B cell (primary cell): Measurements from ENCODE around the gene NLGN1. TPM values are rescaled to one million over a fixed set of nuclear protein-coding genes. Genes with fewer than 3 reads are reported as not detected.

Source experiments
- ATAC-seq: fragments of 200-7000 bp; cut with Tn5 transposase; one replicate; pipeline ENCODE4 v1.10.0; 2021; ENCODE audit warnings: low read depth, mild to moderate bottlenecking, moderate number of reproducible peaks, moderate library complexity
- CTCF ChIA-PET: fragments of 350-600 bp; sonication (Branson Sonifier 250); formaldehyde crosslinking; loops from one replicate; lab custom pipeline; 2021; ENCODE audit warnings: antibody characterized with exemption, inconsistent platforms; lab: Charles Lee
- POLR2A ChIA-PET: fragments of 350-600 bp; sonication (Branson Sonifier 250); formaldehyde crosslinking; loops from one replicate; lab custom pipeline; 2021; ENCODE audit warnings: antibody characterized with exemption; lab: Charles Lee
- DNase-seq: peaks from one replicate; pipeline ENCODE4 v3.0.0; 2013
- H2AFZ ChIP-seq: 2 replicates; pipeline ENCODE4 v1.6.1; 2012; ENCODE audit warnings: mild to moderate bottlenecking, low read depth, low read length; ENCODE audit not compliant: insufficient read depth, poor library complexity, severe bottlenecking
- H3K27ac ChIP-seq, 2 donors: 1 replicate in 1 of 2; 2 replicates in 1 of 2; pipeline ENCODE4 v1.5.1; 2012 to 2013; ENCODE audit warnings: low read length in 2 of 2, mild to moderate bottlenecking in 2 of 2, moderate library complexity in 1 of 2
- H3K27me3 ChIP-seq, 4 experiments: fragments of 200-600 bp in 1 of 4; sonication (generic) in 1 of 4; replicated peaks in 1 of 4; 1 replicate in 2 of 4; 2 replicates in 2 of 4; pipeline versions ENCODE4 v1.6.1 to v1.7.0; 2013 to 2016; ENCODE audit warnings: low read length in 3 of 4, mild to moderate bottlenecking in 2 of 4, mixed read lengths in 1 of 4, moderate library complexity in 1 of 4; ENCODE audit not compliant: insufficient read depth in 4 of 4, control insufficient read depth in 3 of 4; ENCODE audit errors: control extremely low read depth in 1 of 4
- H3K36me3 ChIP-seq, 2 experiments: replicated peaks in 1 of 2; 1 replicate in 1 of 2; 2 replicates in 1 of 2; pipeline versions ENCODE4 v1.6.1 to v1.7.1; 2013; ENCODE audit warnings: low read length in 1 of 2; ENCODE audit not compliant: insufficient read depth in 2 of 2, control insufficient read depth in 1 of 2; ENCODE audit errors: control extremely low read depth in 1 of 2, extremely low read depth in 1 of 2
- H3K4me1 ChIP-seq, 2 donors: fragments of 200-600 bp in 1 of 2; sonication (generic) in 1 of 2; 1 replicate in 1 of 2; 2 replicates in 1 of 2; pipeline versions ENCODE4 v1.5.1 to v1.6.1; 2013 to 2017; ENCODE audit warnings: low read length in 2 of 2; ENCODE audit not compliant: control insufficient read depth in 2 of 2, insufficient read depth in 2 of 2
- H3K4me2 ChIP-seq: replicated peaks from 2 replicates; pipeline ENCODE3; 2012; ENCODE audit warnings: mild to moderate bottlenecking, low read depth, low read length; ENCODE audit not compliant: poor library complexity, severe bottlenecking
- H3K4me3 ChIP-seq, 5 experiments: fragments of 200-600 bp in 1 of 5; sonication (generic) in 1 of 5; 1 replicate in 3 of 5; 2 replicates in 2 of 5; pipeline versions ENCODE4 v1.5.1 to v1.7.0; 2011 to 2016; ENCODE audit warnings: low read length in 4 of 5, mild to moderate bottlenecking in 4 of 5, low read depth in 2 of 5, control low read depth in 1 of 5, moderate library complexity in 1 of 5; ENCODE audit not compliant: insufficient read depth in 1 of 5; ENCODE audit errors: control extremely low read depth in 1 of 5, extremely low read depth in 1 of 5
- H3K79me2 ChIP-seq: fragments of 200-600 bp; sonication (generic); one replicate; pipeline ENCODE4 v1.6.0; 2016; ENCODE audit warnings: low read length; ENCODE audit not compliant: control insufficient read depth, insufficient read depth
- H3K9ac ChIP-seq: fragments of 200-600 bp; sonication (generic); 2 replicates; pipeline ENCODE4 v1.6.1; 2017; ENCODE audit warnings: mild to moderate bottlenecking, low read length, moderate library complexity
- H3K9me3 ChIP-seq, 3 donors: one replicate each; pipeline versions ENCODE4 v1.6.1 to v1.7.1; 2013; ENCODE audit warnings: low read length in 2 of 3; ENCODE audit not compliant: control insufficient read depth in 2 of 3, insufficient read depth in 1 of 3; ENCODE audit errors: control extremely low read depth in 1 of 3
- H4K20me1 ChIP-seq: 2 replicates; pipeline ENCODE4 v1.6.0; 2012; ENCODE audit warnings: mild to moderate bottlenecking, low read length; ENCODE audit not compliant: insufficient read depth, control insufficient read depth, poor library complexity, severe bottlenecking
- H3K27ac Mint-ChIP-seq: one replicate; pipeline ENCODE4 v1.8.0; 2021; ENCODE audit warnings: mixed read lengths
- H3K27me3 Mint-ChIP-seq: one replicate; pipeline ENCODE4 v1.8.0; 2021; ENCODE audit warnings: mixed read lengths
- H3K4me1 Mint-ChIP-seq: one replicate; pipeline ENCODE4 v1.8.0; 2021; ENCODE audit warnings: mixed read lengths
- H3K4me3 Mint-ChIP-seq: one replicate; pipeline ENCODE4 v1.8.0; 2021; ENCODE audit warnings: mixed read lengths
- H3K9me3 Mint-ChIP-seq: one replicate; pipeline ENCODE4 v1.8.0; 2022; ENCODE audit warnings: mixed read lengths; ENCODE audit not compliant: insufficient read depth
- EZH2 ChIP-seq: IDR thresholded peaks from 2 replicates; pipeline ENCODE4 v1.6.1; 2012; ENCODE audit warnings: borderline replicate concordance, low read depth, mild to moderate bottlenecking, moderate library complexity, low read length; ENCODE audit not compliant: insufficient read depth, poor library complexity, severe bottlenecking
- WGBS: methylation state at CpG from one replicate; pipeline ENCODE4 v1.1.5; 2013; ENCODE audit warnings: missing lambda C conversion rate; ENCODE audit not compliant: insufficient coverage; 5-methylcytosine and 5-hydroxymethylcytosine counted together
- intact Hi-C: fragments of 100-400 bp; cut with micrococcal nuclease; formaldehyde crosslinking; loops from one replicate; pipeline ENCODE4 v1.10.0; 2022
- polyA plus RNA-seq: library from polyadenylated mRNA; depleted of rRNA; stranded (reverse); fragments of >200 nt; gene quantifications from 2 replicates; pipeline ENCODE4 v1.2.3, GENCODE V29; 2012
- total RNA-seq, 2 donors: library from RNA; stranded (reverse); fragments of 120-200 nt in 1 of 2; gene quantifications; 1 replicate in 1 of 2; 2 replicates in 1 of 2; pipeline versions ENCODE4 v1.2.3 to v1.2.4, GENCODE V29; 2013 to 2022
- TF ChIP-seq, protein P1 (sequence below): fragments of 200-600 bp; IDR thresholded peaks from one replicate; pipeline ENCODE4 v1.8.0; 2022; ENCODE audit warnings: antibody characterized with exemption, mild to moderate bottlenecking

The NLGN1 gene
- total and polyA plus RNA-seq, 2 donors (not counting 1 experiment from before 2014, with no cell fraction given), result not detected

DNA sequence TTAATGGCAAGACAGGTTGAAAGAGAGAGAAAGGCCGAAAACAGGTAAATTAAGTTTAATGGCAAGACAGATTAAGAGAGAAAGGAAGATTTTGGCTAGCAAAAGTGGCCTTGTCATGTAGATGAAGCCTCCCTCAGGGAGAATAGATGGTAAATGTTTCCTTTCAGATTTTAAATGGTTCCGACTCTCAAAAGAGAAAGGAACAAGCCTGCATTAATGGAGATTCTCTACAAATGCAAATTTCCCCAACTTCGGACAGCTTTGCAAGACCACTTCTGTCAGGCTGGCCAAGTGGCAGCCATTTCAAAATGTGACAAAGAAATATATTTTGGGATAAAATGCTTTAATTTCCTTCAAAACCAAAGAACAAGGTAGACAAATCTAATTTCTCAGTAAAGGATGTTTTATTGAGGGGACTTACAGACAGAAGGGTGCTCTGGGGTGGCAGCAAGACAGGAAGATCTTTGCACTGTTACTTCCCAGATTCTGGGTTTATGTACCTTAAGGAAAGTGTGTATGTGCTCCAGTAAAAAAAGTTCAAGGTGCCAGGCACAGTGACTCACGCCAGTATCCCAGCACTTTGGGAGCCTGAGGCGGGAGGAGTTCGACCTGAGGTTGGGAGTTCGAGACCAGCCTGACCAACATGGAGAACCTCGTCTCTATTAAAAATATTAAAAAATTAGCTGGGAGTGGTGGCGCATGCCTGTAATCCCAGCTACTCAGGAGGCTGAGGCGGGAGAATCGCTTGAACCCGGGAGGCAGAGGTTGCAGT is 835.3 kb downstream of the NLGN1 start:
- Histone ChIP-seq H3K9me3 (no peaks in the 10 kb centered on the region), H3K27me3 (no peaks in the 10 kb centered on the region), H3K9ac (no peak overlapping the region), H3K4me2 (no peak overlapping the region), H3K27ac (no peak overlapping the region), H2AFZ (no peak overlapping the region), H3K4me1 (no peaks in the 10 kb centered on the region), H3K79me2 (no peaks in the 10 kb centered on the region), H4K20me1 (no peaks in the 10 kb centered on the region), H3K4me3 (no peak overlapping the region), H3K36me3 (no peaks in the 10 kb centered on the region)
- no peaks in the 10 kb centered on the region for H3K27me3 Mint-ChIP-seq
- no peak for ATAC-seq
- no peak for DNase-seq
- peaks cover 6% of the 10 kb centered on the region for H3K9me3 Mint-ChIP-seq
- no peak overlapping the region for H3K27ac Mint-ChIP-seq
- CTCF ChIA-PET, result no interaction called here
- no peak overlapping the region for H3K4me3 Mint-ChIP-seq
- POLR2A ChIA-PET, result no interaction called here
- H3K4me1 Mint-ChIP-seq, result no peaks in the 10 kb centered on the region
- TF ChIP-seq, protein P1, sequence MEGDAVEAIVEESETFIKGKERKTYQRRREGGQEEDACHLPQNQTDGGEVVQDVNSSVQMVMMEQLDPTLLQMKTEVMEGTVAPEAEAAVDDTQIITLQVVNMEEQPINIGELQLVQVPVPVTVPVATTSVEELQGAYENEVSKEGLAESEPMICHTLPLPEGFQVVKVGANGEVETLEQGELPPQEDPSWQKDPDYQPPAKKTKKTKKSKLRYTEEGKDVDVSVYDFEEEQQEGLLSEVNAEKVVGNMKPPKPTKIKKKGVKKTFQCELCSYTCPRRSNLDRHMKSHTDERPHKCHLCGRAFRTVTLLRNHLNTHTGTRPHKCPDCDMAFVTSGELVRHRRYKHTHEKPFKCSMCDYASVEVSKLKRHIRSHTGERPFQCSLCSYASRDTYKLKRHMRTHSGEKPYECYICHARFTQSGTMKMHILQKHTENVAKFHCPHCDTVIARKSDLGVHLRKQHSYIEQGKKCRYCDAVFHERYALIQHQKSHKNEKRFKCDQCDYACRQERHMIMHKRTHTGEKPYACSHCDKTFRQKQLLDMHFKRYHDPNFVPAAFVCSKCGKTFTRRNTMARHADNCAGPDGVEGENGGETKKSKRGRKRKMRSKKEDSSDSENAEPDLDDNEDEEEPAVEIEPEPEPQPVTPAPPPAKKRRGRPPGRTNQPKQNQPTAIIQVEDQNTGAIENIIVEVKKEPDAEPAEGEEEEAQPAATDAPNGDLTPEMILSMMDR, result no peak
- no peak for TF ChIP-seq EZH2
- 94% methylated on average over 3 of the region's 12 CpGs for WGBS
- intact Hi-C loops, result no loop called here

DNA sequence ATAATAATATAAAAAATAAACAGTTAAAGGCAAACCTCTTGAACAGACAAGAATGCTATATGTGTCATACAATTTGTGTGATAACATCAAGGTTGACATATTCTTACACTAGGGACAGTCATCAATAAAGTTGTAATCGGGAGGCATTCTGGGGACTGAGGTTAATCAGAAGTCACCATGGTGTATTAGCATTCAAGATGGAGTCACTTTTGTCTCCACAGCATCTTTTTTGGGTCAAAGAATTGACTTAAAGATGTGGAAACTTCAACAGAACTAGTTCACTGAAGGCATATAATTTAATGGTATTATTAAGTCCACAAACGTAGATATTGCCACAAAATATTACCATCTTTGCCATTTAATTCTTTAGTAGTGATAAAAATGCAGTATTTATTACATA is 836.0 kb downstream of the NLGN1 start:
- H3K4me2 ChIP-seq, result no peak overlapping the region
- CTCF ChIA-PET, result no interaction called here
- H3K4me3 ChIP-seq, result no peak overlapping the region
- POLR2A ChIA-PET, result no interaction called here
- H4K20me1 ChIP-seq, result no peaks in the 10 kb centered on the region
- H3K9ac ChIP-seq, result no peak overlapping the region
- no peak for DNase-seq
- no peaks in the 10 kb centered on the region for H3K9me3 ChIP-seq
- H3K27me3 ChIP-seq, result no peaks in the 10 kb centered on the region
- Mint-ChIP-seq H3K4me3 (no peak overlapping the region), H3K4me1 (no peaks in the 10 kb centered on the region), H3K9me3 (peaks cover 8% of the 10 kb centered on the region), H3K27me3 (no peaks in the 10 kb centered on the region), H3K27ac (no peak overlapping the region)
- H3K79me2 ChIP-seq, result no peaks in the 10 kb centered on the region
- no peak overlapping the region for H2AFZ ChIP-seq
- no peak for TF ChIP-seq EZH2
- TF ChIP-seq, protein P1, result no peak
- intact Hi-C loops, result no loop called here
- WGBS, result no CpG with 5 or more reads among the region's 2 CpGs
- no peaks in the 10 kb centered on the region for H3K36me3 ChIP-seq
- no peak overlapping the region for H3K27ac ChIP-seq
- ATAC-seq, result no peak
- H3K4me1 ChIP-seq, result no peaks in the 10 kb centered on the region
